NCI-H82 treated with DMSO at 0.1 percent for 48 hours (cell line): ENCODE measurements around the gene IGF2.

Source experiments
- DNase-seq: peaks from one replicate; lab custom pipeline; 2025; ENCODE audit not compliant: unreplicated experiment; lab: John Stamatoyannopoulos, UW

The IGF2 gene

DNA sequence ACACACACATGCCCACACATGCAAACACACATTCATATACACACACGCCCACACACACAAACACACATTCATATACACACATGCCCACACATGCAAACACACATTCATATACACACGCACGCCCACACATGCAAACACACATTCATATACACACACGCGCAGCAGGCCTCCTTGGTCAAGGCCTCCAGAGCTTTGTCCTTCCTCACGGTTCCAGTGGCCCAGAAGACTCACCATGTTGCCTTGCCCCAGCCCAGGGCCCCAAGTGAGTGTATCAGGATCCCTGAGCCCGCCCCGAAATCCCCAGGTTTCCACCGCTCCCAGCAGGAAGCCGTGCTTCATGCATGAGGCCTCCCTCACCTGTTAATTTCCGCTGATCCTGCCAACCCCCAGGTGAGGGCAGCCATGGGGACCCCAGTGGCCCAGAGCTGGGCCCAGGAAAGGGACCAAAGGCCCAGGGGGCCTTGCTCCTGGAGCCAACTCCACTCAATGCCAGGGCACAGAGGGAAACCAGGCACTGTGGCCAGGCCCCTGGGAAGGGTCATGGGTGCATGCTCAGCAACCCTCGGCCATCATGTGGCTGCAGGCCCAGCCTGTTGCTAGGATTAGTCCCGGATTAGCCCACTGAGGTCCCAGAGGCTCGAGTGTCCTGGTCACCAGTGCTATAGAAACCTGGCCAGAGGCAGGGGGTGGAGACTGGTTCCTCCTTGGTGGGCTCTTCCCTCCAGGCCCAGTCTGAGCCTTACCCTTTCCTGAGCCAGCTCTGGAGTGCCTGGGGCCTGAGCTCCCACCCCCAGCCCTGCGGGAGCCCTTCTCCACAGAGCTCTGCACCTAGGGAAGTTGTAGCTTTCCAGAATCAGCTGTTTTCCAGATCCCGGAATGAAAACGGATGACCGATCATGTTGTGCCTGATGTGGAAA is 34.4 kb downstream of the IGF2 start:
- DNase-seq = no peak

DNA sequence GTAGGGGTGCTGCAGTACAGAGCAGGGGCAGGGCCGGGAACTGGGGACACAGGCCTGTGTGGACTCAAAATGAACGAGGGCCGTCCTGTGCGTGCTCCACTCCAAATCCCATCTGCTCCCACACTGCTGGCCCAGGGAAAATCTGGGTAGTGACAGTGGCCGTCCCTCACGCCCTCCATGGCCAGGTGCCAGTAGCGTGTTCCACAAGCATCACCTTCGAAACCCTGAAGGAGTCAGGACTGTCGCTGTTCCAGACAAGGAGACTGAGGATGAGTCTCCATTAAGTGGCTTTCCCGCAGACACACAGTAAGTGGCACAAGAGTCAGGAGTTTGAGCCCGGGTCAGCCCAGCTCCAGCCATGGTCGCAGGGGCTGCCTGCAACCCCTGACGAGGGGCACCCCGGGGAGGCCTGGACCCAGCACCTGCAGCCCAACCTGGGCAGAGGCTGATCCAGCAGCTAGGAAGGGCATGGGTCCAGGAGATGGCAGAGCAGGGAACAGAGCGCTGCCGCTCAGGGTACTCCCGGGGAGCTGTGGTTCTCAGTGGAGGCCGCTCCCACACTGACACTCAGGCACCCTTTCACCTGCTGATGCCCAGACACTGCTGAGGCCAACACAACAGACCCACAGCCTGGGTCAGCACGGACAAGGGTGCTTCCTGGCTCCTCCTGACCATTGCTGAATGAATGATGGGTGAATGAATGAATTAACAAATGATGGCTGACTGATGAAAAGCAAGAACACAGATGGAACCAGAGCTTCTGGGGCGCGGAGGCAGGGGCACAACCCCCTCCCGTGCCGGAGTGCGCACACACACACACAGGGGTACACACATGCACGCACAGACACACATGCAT is 35.3 kb downstream of the IGF2 start:
- DNase-seq = no peak

DNA sequence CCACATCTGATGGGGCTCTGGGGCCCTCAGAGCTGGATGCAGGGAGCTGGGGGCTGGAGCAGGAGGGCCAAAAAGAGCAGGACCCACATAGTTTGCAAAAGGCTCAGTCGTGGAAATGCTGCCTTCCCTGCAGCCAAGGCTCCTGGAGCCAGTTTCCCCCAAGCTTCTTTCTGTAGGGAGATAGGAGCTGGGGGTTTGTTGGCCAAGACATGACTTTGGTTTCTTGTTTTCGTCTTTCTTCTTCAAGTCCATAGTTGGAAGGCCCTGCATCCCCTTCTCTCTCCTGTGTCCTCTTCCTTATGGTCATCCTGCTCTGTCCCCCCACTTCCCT is 36.3 kb downstream of the IGF2 start:
- DNase-seq = no peak

- DNase-seq = no peak
Measured at GRCh38 chr11:2102132-2102882, 36.9 kb downstream of the IGF2 start.

- no peak for DNase-seq
Measured at GRCh38 chr11:2101171-2101675, 38.0 kb downstream of the IGF2 start.

DNA sequence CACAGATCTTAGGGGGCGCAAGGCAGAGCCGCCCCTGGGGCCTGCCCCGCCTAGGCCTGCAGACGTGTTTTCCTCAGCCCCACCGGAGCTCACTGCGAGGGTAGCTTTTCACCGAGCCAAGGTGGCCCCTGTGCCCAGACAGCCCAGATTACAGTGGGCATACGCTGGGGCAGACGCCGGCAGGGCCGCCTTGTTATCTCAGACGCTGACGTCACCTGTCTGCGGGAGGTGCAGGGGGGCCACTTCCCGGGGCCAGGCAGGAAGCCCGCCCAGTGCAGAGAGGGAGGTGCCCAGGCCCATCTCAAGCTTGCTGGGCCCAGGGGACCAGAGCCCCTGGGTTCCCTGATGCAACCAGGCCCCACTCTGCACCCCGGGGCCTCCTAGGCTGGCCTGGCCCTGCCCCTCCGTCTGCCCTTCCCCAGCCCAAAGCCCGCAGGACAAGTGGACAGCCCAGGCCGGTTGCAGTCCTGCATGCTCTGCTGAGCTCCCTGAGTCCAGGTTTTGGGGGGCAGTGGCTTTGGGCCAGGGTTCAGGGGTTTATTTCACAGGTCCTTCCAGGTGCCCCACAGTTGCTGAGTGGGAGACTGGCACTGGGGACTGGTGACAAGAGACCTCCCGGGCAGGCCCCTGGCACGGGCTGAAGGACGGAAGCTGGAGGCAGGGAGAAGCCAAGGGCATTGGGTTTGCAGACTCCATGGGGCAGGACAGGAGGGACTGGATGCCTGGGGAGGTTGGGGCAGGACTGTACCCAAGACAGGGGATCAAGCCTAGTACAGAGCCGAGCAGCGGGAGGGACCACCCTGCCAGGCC is 38.6 kb downstream of the IGF2 start:
- no peak for DNase-seq

DNA sequence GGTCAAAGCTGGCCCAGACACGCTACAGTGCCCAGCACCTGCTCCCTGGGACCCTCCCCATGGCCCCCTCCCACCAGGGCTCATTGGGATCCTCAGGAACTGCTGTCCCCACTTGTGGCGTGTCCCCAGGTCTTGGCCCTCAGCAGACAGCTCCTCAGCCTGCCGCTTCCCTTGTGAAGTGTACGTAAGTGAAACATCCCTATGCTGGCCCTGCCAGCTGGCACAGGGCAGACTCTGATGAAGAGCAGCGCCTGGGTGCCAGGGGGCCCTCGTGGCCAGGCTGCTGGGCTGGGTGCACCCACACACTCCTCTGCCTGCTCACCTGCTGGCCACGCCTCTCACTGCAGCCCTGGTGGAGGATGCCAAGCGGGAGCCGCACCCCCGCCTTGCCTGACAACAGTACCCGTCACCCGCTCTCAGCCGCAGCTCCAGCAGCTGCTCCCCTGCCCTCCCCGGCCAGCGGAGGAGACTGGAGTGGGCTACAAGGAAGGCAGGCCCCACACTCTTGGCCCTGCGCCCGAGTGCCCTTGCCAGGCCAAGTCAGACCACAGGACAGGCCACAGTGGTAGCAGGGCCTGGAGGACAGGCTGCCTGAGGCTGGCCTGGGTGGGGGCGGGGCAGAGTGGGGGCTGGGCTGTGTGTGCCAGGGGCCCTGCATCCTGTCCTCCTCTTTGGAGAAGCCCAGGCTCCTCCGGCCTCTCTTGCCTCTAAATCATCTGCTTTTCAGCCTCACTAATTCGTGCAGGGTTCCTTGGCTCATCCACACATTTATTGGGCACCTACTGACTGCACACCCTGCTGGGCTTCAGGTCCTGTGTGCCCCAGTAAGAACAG is 39.5 kb downstream of the IGF2 start:
- no peak for DNase-seq

DNA sequence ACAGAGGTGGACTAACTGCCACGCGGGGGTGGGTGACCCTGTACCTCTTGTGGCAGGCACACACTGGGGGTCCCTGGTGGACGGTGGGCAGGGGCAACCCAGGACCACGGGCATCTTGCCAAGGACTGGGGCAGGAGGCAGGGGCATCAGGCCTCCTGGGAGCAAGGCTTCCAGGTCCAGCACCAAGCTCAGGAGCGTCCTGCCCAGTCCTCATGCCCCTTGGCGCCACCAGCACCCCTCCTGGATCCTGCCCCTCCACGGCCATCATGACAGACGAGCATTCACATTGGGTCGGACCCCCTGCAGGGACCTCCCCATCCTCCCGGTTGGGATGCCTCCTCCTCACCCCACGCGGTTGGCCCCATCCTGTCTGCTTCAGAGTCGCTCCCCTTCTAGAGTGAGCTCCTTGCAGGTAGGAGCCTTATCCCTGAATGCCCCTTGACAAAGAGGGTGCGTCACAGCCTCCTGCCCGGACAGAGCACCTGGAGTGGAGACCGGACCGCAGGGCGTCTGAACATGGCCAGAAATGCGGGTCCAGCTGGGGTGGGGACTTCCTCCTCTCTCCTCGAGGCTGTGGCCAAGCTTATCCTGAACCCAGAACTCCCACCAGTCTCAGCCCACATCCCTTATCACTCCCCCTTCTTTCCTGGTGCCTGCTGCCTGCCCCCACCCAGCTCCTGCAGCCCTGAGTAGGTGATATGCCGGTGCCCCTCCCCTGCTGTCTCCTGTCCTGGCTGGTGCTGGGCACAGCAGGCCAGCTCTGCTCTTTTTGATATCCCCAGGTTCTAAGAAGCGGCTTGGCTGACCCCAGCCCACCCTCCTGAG is 40.3 kb downstream of the IGF2 start:
- no peak for DNase-seq

DNA sequence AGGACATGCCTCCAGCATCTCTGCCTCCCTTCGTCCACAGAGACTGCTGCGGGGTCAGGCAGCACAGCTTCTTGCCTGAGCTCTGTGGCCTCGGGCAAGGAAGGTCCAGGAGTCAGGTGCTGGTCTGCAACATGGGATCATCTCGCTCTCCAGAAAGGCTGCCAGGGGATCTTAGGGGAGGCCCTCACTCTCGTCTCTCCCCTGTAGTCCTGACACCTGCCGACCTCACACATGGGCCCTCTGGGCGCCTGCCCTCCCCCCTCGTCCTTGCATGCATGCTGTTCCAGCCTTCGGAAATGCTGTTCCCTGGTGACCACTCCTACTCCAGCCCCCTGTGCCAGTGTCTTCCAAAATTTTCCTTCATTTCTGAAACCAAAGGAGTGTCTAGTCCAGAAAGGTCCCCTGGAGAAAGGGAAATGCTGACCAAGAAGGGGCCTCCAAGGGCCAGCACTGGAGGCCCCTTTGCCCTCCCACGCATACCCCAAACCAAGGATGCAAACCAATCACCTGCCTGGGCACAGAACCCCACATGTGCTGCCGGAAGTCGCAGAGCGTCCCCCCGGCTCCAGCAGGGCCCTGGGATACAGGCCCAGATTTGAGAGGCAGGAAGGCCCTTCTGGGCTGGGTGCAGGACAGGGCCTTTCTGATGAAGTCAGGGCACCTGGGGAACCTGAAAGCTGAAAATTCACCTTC is 41.0 kb downstream of the IGF2 start:
- no peak for DNase-seq

DNA sequence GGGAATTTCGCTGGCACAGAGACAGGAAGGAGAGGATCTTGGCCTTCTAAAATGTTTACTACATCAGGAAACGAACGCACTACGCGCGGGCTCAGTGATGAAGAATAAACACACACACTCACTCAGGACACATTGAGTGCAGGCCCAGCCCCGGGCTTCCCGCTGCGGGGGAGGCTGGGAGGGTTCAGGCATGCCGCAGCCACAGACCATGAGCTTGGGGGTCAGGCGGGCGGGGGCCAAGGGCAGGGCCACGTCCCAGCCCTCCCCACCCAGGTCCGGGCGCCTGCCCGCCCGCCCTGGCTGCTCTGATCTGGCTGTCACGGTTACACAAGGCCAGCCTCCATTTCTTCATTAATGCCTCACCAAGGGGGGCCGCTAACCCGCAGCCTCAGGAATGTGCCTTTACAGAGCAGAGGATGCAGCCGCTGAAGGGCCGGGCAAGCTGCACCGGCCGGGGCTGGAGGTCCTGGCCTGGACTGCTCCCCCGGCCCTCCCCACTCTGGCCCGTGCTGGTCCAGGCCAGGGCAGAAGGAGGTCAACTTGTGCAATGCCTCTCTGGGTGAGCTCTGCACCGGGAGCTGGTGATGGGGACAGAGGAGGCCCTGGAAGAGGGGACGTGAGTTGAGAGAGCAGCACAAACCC is 41.7 kb downstream of the IGF2 start:
- DNase-seq = no peak

- no peak for DNase-seq
Measured at GRCh38 chr11:2096919-2097301, 42.3 kb downstream of the IGF2 start.

DNA sequence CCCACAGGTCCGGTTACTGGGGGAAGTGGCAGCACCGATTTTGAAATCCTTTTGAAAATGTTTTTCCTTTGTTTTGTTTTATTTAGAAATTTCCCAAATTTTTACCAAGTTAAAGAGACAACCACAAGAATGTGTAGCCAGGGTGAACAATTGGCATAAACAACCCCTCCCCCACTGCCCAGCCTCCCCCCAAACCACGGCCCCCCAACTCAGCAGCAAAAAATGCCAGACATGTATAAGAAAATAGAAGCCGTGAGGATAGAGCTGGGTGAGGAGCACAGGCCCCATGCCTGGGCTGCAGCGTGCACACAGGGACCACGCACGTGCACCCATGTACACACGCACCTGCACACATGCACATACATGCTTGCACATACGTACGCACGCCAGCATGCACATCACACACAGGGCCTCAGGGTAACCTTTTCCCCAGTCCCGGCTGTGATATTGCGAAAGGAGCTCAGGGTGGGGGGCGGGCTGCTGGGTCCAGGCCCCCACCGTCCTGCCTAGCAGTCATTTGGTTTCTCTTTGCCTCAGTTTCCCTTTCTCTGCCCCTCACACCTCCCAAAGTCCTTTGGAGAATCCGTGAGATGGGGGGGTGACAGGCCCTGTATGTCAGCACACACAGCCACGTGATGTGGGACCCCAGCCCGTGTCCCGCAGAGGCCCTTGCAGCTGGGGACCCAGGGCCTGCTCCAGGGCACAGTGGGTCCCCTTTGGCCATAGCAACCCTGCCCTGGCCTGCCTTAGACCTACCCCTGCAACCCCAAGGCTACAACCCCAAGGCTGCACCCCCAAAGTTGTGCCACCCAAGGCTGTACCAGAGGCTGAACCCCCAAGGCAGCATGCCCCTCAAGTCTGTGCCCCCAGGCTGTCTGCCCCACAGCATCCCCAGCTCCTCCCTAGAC is 42.9 kb downstream of the IGF2 start:
- no peak for DNase-seq

DNA sequence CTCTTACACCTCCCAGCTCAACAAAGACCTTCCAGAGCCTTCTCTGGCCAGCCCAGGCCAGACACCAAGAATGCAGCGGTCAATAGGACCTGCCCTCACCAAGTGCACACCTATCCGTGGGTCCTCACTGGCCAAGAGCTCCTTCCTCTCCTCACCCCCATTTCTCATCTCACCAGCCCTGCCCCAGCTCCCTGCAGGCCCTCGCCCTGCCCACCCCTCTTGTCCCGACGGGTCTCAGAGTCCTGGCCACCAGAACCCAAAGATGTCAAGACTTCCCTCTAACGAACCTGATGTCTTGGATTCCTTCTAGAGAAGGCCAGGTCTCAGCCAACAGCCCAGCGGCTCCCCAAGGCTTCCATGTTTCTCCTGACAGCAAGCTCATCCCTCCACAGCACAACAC is 43.6 kb downstream of the IGF2 start:
- DNase-seq = no peak

GRCh38 chr11:2095198-2095520 is 44.0 kb downstream of the IGF2 start:
- no peak for DNase-seq

- DNase-seq = no peak
Measured at GRCh38 chr11:2094354-2095197, 44.6 kb downstream of the IGF2 start.
